Activated T-cell treated with anti-CD3 and anti-CD28 coated beads, Interleukin-2, amount 50 U/mL, for 1 hour (primary cell): ENCODE measurements around the gene IFITM10.

Experiments used
- DNase-seq: peaks from one replicate; pipeline ENCODE4 v3.0.0-alpha.2; 2020

Gene IFITM10

DNA sequence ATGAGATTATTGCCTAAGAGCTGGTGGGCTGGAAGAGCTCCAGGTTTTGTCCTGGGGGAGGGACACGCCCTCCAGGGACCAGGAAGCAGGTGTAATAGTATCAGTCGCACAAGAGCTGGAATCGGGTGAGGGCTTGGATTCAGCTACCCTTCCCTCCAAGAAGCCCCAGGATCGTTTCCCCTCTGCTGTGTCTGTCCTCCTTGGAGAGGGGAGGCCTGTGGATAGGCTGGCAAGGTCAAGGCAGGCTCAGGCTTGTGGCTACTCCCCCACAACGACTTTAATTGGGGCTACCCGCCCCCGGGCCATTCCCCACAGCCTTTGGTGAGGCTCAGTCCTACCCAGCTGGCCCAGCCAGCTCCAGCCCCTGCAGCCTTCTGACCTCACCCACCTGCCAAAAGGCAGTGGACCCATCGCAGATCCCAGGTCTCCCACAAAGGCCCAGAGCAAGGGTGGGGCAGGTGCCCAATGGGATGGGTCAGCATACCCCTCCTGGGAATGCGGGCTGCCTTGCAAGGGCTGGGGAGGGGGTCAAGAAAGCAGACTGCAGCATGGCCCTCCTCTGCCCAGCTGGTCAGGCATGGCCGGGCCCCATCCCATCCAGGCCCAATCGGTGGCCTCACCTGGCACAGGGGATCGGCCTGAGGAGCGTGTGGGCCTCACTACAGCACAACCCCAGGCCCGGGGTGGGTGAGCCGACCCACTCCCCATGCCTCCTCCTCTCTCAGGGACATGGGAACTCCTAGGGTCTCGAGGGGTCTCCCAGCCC, 12.3 kb upstream of the IFITM10 start:
- no peak for DNase-seq

DNA sequence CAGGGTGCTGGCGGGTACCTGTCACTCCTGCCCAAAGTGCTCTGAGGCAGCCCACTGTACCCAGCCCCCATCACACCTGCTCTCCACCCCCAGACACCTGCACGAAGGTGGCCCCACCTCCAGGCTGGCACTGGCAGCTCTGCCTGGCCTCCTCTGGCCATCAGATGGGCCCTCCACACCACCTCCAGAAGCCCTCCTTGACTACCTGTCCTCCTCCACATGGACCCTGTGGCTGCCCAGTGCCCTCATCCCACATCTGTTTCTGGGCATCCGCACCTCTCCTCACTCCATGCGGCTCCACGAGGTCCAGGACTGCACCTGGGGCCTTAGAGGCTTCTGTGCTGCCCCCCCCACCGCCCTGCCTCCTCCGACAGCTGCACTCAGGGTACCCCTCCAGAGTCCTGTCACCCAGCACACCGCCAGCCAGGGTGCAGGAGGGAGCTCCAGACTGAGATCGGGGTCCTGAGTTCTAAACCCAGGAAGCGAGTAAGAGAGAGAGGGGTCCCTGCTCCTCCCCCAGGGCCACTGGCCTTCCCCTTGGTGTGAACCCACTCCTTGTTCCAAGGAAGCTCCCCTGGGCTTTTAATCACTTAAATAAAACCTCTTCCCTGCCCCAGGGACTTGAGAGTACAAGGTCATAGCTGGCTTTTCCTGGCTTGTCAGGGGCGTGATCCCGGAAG, 11.6 kb upstream of the IFITM10 start:
- no peak for DNase-seq

- DNase-seq: no peak
Observed at GRCh38 chr11:1761110-1761856, 10.9 kb upstream of the IFITM10 start.

- no peak for DNase-seq
Observed at GRCh38 chr11:1760351-1761109, 10.1 kb upstream of the IFITM10 start.

DNA sequence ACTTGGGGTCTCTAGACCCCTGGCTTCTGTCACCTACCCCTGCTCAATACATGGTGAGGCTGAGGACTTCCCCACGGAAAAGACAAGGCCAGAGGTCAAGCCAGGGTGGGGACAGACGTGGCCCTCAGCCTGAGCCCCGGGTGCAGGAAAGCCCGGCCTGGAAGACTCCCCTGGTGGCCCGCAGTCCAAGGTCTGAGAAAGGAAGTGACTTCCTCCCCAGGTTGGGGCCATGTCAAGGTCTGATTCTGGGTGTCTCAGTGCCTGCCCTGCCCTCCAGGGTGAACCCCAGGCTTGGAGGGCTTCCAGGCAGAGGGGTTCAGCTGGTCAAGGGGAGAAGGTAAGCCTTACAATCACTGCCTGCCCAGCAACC, 9.4 kb upstream of the IFITM10 start:
- DNase-seq: no peak

DNA sequence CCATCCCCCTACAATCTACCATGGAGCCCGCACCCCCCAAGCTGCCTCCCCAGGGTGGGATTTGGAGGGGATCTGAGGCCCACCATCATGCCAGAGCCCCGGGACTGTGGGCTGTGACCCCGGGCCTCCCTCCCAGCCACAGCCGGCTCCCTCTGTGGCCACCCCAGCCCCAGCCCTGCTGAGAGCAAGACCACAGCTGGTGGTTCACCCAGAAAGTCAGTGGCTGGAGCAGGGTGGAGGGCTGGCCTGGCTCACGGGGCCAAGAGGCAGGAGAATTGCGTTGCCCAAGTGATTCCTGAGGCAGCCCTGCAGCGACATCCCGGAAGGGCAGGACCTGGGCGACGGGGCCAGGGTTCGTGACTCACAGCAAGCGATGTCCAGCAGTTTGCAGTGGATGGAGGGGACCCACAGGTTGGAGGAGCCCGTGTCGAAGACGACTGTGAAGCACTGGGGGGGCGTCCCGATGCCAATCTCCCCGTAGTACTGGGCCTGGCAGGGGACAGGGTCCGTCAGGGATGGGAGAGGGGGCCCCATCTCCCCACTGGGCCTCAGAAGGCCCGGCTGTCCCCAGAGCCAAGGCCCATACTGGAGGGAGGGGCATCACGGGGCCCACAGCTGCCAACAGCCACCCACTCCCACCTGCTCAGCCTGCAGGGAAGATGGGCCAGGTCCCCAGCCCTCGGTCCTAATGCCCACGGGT, 8.9 kb upstream of the IFITM10 start:
- DNase-seq: no peak

DNA sequence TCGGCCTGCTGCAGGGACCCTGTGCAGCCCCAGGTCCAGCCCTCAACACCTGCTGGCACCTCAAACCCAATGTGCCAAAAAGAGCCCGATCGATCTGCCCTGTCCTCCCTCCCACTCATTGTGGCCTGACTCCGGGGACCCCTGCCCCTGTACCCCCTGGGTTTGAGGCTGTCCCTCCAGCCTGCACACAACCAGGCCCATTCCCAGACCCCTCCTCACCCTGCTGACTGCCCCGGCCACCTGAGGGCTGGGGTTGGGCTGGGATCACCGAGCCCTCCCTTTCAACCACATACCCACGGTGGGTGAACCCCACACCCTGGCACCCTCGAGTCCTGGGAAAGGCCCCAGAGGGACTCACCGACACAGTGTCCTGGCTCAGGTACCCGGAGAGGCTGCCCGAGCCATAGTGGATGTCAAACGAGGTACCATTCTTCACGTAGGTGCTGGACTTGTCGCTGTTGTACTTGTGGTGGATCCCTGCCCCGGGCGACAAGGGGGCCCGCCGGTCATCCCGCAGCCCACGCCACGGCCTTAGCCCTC, 8.3 kb upstream of the IFITM10 start:
- DNase-seq: no peak

DNA sequence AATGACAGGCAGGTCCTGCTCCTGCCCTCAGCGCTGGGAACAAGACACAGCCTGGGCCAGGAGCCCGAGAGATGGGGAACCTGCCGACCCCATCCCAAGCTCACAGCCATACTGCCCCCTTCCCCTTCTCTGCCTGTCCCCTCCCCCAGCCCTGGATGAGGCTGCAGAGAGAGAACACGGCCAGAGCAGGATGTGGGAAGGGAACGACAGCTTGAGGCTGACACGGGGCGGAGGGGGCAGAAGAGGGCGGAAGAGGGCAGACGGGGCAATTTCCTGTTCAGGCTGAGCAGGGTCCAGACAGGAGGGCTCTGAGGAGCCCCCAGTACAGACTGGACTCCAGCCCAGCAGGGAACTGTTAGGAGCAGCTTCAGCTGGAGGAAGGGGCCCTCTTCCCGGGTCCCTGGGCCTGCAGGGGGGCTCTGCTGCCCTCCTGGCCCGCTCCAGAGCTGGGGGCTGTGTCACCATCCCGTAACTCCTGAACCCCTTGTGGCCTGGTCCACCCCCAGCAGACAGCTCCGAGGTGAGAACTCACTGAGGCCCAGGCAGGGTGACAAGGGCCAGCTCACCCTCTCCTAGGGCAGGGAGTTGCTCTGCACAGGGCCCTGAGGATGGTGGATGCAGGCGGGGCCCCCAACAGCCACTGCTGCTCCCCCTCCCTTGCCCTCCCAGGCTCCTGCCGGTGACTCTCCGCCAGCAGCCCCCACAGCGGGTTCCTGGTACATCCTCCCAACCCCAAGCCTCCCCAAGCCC, 7.6 kb upstream of the IFITM10 start:
- DNase-seq: no peak

DNA sequence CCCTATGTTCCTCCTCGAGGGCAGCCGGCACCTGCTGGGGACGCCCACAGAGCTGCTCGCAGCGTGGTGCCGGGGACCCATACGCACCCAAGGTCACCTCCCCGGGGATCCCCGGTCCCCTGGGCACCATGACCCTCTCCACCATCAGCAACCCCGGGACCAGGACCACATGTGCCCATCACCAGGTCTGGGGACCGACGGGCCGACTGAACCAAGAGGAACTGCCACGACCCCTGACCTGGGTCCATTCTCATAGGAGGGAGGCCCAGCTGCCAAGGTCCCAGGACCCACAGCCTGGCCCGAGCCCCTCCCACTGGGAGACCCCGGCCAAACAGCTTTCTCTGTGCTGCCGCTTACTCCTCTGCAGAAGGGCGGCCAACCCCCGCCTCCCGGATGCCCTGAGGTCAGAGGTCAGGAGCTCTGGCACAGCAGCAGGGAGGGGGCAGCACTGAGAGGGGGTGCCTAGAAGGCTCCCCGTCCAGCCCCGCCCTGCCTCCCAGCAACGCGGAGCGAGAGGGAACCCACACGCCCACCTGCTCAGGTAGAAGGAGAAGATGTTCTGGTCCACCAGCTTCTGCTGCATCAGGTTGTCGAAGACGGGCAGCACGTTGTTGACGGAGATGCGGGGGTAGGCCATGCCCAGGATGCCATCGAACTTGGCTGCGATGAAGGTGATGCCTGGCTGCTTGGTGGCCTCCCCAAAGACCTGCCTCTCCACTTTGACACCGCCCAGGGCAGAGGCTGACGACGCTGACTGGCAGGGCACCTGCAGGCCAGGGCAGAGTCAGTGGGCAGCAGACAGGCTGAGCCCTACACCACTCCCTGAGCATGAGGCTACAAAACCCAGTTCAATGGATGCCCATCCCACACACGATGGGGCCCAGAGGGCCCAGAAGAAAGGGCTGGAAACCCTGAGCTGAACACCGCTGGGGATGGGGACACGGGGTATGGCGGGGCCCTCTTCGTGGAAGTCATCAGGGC, 6.7 kb upstream of the IFITM10 start:
- DNase-seq: no peak

GRCh38 chr11:1755692-1756561, 5.5 kb upstream of the IFITM10 start:
- DNase-seq: no peak

DNA sequence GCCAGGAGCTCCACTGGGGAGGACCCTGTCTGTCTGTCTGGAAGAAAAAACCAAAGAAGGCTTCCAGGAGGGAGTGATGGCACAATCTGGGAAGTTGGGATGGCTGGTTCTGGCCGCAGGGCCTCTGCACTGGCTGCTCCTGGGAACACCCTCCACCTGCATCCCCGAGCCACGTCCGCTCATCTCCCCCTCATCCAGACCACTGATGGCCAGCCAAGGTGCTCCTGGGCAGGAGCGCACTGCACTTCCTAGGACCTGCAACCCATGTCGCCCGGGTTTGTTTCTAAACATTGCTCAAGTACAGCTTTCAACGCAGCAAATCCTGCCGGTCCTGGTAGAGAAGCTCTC, 4.9 kb upstream of the IFITM10 start:
- DNase-seq: no peak

DNA sequence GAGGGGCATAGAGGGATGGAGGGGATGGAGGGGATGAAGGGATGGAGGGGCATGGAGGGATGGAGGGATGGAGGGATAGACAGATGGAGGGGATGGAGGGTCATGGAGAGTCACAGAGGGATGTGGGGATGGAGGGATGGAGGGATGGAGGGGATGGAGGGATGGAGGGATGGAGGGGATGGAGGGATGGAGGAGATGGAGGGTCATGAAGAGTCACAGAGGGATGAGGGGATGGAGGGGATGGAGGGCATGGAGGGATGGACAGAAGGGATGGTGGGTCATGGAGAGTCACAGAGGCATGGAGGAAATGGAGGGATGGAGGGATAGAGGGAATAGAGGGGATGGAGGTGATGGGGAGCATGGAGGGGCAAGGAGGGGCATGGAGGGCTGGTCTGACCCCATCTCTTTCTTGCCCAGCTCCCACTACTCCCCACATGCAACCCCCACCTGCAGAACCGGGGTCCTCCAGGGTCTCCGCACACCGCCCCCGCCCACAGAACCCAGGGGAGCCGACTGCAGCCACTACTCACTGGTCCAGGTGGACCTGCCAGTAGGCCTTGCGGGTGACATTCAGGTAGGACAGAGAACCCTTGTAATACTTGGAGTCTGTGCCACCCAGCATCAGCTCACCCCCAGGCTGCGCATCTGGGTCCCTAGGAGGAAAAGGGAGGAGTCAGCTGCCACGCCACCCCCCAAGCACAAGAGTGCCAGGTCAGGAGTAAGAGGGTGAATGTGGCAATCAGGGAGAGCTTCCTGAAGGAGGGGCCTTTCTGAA, 4.2 kb upstream of the IFITM10 start:
- DNase-seq: no peak

DNA sequence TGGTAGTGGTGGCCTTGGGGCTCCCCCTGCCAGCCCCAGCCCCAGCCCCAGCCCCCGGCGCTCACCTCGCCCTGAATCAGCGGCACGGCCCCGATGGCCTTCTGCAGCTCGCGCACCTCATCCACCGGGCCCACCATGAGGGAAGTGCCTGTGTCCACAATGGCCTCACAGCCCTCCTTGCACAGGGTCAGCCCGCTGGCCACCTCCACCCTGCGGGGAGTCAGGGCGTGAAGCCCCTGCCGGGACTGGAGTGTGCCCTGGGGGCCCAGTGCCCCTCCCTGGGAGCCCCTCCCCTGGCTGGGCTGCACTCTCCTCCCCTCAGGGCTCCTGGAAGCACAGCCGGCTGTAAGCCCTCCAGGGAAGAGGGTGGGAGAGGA, 3.5 kb upstream of the IFITM10 start:
- DNase-seq: no peak

- DNase-seq: no peak
Observed at GRCh38 chr11:1753229-1753928, 3.0 kb upstream of the IFITM10 start.

DNA sequence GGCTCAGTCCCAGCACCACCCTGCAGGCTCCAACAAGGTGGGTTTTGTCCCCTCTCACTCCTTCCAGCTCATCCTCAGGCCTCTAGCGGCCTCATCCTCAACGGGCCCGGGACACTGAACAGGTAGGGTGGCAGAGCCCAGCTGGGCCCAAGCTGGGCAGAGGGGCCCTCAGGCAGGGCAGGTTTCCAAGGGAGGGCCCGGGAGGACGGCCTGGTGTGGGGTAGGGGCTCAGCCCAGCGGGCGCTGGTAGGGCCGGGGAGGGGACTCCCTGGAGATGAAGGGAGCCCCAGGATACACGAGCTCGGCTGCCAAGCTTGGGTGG, 2.5 kb upstream of the IFITM10 start:
- no peak for DNase-seq

DNA sequence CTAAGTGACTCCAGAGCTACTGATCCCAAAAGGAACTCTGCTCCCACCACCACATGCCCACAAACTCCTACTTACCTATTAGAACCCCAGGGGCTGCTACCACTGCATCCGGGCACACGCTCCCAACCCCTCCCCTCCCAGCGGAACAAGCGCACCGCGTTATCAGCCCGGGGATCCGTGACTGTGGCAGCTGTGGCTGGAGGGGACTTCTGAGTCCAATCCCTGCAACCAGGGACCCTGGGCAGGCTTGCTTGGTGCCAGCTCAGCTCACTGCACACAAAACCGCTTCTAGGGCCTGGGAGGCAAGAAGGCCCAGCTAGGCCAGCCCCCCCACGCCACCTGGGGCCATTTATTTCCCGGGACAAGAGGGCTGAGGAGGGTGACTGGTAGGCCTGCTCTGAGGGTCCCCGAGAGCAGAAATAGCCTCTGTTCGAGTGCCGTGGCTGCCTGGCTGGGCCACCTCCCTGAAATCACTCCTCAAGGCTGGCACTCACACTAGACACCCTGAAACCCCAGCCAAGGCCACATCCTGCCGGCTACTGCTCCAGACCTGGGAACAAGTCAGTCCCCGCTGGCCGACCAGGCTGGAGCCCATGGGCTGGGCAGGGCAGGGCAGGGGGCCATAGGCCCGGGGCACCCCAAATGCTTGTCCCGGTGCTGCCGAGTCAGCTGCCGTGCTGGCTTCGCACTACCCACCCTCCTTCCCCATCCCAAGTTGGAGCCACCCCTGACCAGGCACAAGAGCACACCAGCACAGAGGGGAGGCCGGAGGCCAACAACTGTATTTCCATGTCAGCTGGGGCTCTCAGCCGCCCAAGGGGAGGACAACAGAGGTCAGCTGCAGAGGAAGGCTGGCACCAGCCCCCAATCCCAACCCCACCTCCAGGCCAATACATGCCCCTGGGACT, 1.9 kb upstream of the IFITM10 start:
- no peak for DNase-seq

- DNase-seq: no peak
Observed at GRCh38 chr11:1751531-1751921, 1.1 kb upstream of the IFITM10 start.
